Panc1 (cell line): ENCODE measurements around the gene CCBE1. TPM values are rescaled to one million over a fixed set of nuclear protein-coding genes. Genes with fewer than 3 reads are reported as not detected.

Experiments used
- ATAC-seq: fragments of 200-7000 bp; cut with Tn5 transposase; 2 replicates; pipeline ENCODE4 v1.9.1; 2020; ENCODE audit warnings: mild to moderate bottlenecking, moderate library complexity
- BruUV-seq: library from RNA; stranded (reverse); fragments of 400-500 nt; replicated peaks from 2 replicates; lab custom pipeline; 2021; lab: Mats Ljungman, UMichigan
- CTCF ChIA-PET: fragments of 300-600 bp; sonication (Branson Sonifier 250); formaldehyde crosslinking; loops from one replicate; lab custom pipeline; 2022; ENCODE audit warnings: antibody characterized with exemption; lab: Charles Lee
- POLR2A ChIA-PET: fragments of 300-600 bp; sonication (Branson Sonifier 250); formaldehyde crosslinking; loops from one replicate; lab custom pipeline; 2022; ENCODE audit warnings: antibody characterized with exemption; lab: Charles Lee
- DNase-seq: peaks from one replicate; pipeline ENCODE4 v3.0.0-alpha.2; 2010; ENCODE audit warnings: low read depth, low spot score
- H3K27ac ChIP-seq: 2 replicates; pipeline ENCODE4 v1.5.1; 2011; ENCODE audit warnings: mild to moderate bottlenecking, low read length, inconsistent platforms
- H3K27me3 ChIP-seq: fragments of 200-500 bp; sonication (Bioruptor generic); 2 replicates; pipeline ENCODE4 v1.6.0; 2014; ENCODE audit warnings: low read length, inconsistent platforms; ENCODE audit not compliant: control insufficient read depth, insufficient read depth
- H3K36me3 ChIP-seq: fragments of 200-500 bp; sonication (Bioruptor generic); 2 replicates; pipeline ENCODE4 v1.5.1; 2014; ENCODE audit warnings: inconsistent platforms, mild to moderate bottlenecking, low read length, moderate library complexity; ENCODE audit not compliant: control insufficient read depth, insufficient read depth
- H3K4me1 ChIP-seq: 2 replicates; pipeline ENCODE4 v1.5.1; 2011; ENCODE audit warnings: inconsistent platforms, mild to moderate bottlenecking, low read length, moderate library complexity; ENCODE audit not compliant: control insufficient read depth, insufficient read depth
- H3K4me3 ChIP-seq, 2 experiments: 2 replicates each; pipeline ENCODE4 v1.5.1; 2011 to 2012; ENCODE audit warnings: low read depth in 2 of 2, low read length in 2 of 2, mild to moderate bottlenecking in 2 of 2, inconsistent platforms in 1 of 2, moderate library complexity in 1 of 2
- H3K9me3 ChIP-seq: fragments of 200-500 bp; sonication (Bioruptor generic); 2 replicates; pipeline ENCODE4 v1.5.1; 2014; ENCODE audit warnings: low read depth, mild to moderate bottlenecking, inconsistent platforms, low read length, moderate library complexity; ENCODE audit not compliant: control insufficient read depth, insufficient read depth
- POLR2AphosphoS5 ChIP-seq: IDR thresholded peaks from 2 replicates; pipeline ENCODE4 v1.6.1; 2012; ENCODE audit warnings: mild to moderate bottlenecking, low read depth, low read length, moderate library complexity
- SIN3A ChIP-seq: IDR thresholded peaks from 2 replicates; pipeline ENCODE4 v1.6.1; 2012; ENCODE audit warnings: low read depth, mild to moderate bottlenecking, low read length, moderate library complexity, borderline replicate concordance; ENCODE audit not compliant: insufficient read depth
- TCF7L2 ChIP-seq: IDR thresholded peaks from 2 replicates; pipeline ENCODE4 v1.6.1; 2011; ENCODE audit warnings: mild to moderate bottlenecking, low read depth, low read length, inconsistent platforms
- in situ Hi-C: cut with HindIII; loops from 2 replicates; pipeline ENCODE4 v1.10.0; 2016; ENCODE audit warnings: low sequenced_read_pairs, low pct_unique_long_range_greater_than_20kb
- intact Hi-C: fragments of 100-400 bp; cut with micrococcal nuclease; formaldehyde crosslinking; loops from one replicate; pipeline ENCODE4 v1.10.0; 2022; ENCODE audit not compliant: unreplicated experiment
- total RNA-seq: library from RNA; stranded (reverse); gene quantifications from one replicate; pipeline ENCODE4 v1.2.1, GENCODE V29; 2021; ENCODE audit not compliant: unreplicated experiment
- TF ChIP-seq, protein P1 (sequence below): fragments of 450-650 bp; IDR thresholded peaks from 2 replicates; pipeline ENCODE4 v1.5.1; 2017; ENCODE audit warnings: mild to moderate bottlenecking
- TF ChIP-seq, protein P2 (sequence below), 2 experiments: IDR thresholded peaks; 2 replicates each; pipeline ENCODE4 v1.6.1; 2011 to 2012; ENCODE audit warnings: low read depth in 2 of 2, control low read depth in 1 of 2, low read length in 1 of 2, mild to moderate bottlenecking in 1 of 2, moderate library complexity in 1 of 2; ENCODE audit not compliant: insufficient read depth in 1 of 2

Gene CCBE1
- total RNA-seq, 1 experiment from 2014 or later: 0.13 TPM

DNA sequence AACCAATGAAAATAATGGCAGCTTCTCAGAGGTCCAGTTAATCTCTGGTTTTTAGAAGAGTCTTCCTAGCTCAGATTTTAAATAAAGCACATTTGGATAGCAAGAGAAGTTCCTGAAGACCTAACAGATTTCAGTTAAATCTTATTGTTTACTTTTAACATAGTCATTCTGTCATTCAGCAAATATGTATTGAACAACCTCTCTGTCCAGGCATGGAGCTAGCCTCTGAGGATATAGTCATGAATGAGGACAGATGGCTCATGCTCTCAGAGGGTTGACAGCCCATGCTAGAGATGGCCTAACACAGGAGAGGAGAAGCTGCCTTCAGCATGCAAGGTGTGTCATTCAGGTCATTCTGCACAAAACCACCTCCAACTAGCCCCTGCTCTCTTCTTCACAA is 6.2 kb downstream of the CCBE1 start:
- DNase-seq (peak; percentile 61), ATAC-seq (peak; percentile 86)
- Histone ChIP-seq H3K27ac (no peak overlapping the region), H3K9me3 (no peaks in the 10 kb centered on the region), H3K27me3 (no peaks in the 10 kb centered on the region), H3K4me3 (no peak overlapping the region), H3K4me1 (no peaks in the 10 kb centered on the region), H3K36me3 (no peaks in the 10 kb centered on the region)
- TF ChIP-seq, protein P1, sequence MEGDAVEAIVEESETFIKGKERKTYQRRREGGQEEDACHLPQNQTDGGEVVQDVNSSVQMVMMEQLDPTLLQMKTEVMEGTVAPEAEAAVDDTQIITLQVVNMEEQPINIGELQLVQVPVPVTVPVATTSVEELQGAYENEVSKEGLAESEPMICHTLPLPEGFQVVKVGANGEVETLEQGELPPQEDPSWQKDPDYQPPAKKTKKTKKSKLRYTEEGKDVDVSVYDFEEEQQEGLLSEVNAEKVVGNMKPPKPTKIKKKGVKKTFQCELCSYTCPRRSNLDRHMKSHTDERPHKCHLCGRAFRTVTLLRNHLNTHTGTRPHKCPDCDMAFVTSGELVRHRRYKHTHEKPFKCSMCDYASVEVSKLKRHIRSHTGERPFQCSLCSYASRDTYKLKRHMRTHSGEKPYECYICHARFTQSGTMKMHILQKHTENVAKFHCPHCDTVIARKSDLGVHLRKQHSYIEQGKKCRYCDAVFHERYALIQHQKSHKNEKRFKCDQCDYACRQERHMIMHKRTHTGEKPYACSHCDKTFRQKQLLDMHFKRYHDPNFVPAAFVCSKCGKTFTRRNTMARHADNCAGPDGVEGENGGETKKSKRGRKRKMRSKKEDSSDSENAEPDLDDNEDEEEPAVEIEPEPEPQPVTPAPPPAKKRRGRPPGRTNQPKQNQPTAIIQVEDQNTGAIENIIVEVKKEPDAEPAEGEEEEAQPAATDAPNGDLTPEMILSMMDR: no peak
- TF ChIP-seq TCF7L2 (no peak), SIN3A (no peak), POLR2AphosphoS5 (no peak)
- TF ChIP-seq, protein P2, sequence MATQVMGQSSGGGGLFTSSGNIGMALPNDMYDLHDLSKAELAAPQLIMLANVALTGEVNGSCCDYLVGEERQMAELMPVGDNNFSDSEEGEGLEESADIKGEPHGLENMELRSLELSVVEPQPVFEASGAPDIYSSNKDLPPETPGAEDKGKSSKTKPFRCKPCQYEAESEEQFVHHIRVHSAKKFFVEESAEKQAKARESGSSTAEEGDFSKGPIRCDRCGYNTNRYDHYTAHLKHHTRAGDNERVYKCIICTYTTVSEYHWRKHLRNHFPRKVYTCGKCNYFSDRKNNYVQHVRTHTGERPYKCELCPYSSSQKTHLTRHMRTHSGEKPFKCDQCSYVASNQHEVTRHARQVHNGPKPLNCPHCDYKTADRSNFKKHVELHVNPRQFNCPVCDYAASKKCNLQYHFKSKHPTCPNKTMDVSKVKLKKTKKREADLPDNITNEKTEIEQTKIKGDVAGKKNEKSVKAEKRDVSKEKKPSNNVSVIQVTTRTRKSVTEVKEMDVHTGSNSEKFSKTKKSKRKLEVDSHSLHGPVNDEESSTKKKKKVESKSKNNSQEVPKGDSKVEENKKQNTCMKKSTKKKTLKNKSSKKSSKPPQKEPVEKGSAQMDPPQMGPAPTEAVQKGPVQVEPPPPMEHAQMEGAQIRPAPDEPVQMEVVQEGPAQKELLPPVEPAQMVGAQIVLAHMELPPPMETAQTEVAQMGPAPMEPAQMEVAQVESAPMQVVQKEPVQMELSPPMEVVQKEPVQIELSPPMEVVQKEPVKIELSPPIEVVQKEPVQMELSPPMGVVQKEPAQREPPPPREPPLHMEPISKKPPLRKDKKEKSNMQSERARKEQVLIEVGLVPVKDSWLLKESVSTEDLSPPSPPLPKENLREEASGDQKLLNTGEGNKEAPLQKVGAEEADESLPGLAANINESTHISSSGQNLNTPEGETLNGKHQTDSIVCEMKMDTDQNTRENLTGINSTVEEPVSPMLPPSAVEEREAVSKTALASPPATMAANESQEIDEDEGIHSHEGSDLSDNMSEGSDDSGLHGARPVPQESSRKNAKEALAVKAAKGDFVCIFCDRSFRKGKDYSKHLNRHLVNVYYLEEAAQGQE (IDR thresholded peaks at IDR 0.05; ENCODE audit: insufficient read depth in 1 of 2, low read depth in 2 of 2, low read length in 1 of 2): no peak
- CTCF ChIA-PET: no interaction called here
- POLR2A ChIA-PET: interaction anchor here (0.5 kb wide), 1 partner anchor 873 kb away, joined by 6 read pairs; no protein-coding TSS in a partner anchor
- intact Hi-C loops (no loop called here), in situ Hi-C loops (no loop called here)
- BruUV-seq: no TSS peak

DNA sequence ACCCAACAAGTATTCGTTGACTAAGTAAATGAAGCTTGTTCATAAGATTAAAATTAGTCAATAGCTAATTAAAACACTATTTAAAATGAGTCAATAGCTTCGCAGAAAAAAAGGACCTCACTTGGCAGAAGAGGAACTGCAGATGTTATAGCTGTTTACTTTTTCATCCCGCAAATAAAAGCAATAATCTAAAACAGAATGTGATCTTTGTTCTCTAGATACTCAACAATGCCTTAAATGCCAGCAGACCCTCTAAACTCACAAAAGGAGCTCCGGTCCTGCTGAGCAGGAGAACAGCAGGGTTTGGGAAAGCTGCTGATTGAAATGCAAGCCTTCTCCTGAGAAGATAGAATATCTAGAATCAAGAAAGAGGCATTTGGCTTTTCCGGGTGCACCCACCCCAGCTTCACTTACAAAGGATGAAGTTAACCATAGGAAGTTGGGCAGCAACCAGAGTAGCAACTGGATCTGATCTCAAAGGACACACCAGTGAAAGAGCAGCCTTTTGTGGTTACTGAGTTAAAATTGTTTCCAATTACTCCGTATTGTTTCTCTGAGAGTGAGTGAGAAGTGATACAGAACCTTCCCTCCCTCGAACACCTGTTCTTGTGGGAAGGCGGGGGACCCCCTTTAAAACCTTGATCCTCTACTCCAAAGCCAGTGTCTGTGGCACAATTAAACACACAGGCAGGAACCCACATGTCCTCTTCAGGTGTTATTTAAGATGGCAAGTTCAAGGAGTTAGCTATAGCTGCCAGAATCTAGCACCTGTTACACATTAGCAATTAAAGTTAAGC is 6.8 kb downstream of the CCBE1 start:
- no peaks in the 10 kb centered on the region for H3K36me3 ChIP-seq
- POLR2A ChIA-PET: interaction anchor here (0.5 to 0.6 kb wide), 3 partner anchors 19 to 873 kb away, joined by 3 to 6 read pairs (median 3); no protein-coding TSS in a partner anchor
- H3K4me3 ChIP-seq: no peak overlapping the region
- TF ChIP-seq, protein P1: no peak
- TF ChIP-seq, protein P2 (IDR thresholded peaks at IDR 0.05; ENCODE audit: insufficient read depth in 1 of 2, low read depth in 2 of 2, low read length in 1 of 2): no peak
- TF ChIP-seq TCF7L2 (no peak), POLR2AphosphoS5 (no peak), SIN3A (no peak)
- CTCF ChIA-PET: no interaction called here
- no TSS peak for BruUV-seq
- DNase-seq (no peak), ATAC-seq (no peak)
- in situ Hi-C loops: no loop called here
- no peaks in the 10 kb centered on the region for H3K27me3 ChIP-seq
- no peak overlapping the region for H3K27ac ChIP-seq
- intact Hi-C loops: no loop called here
- H3K4me1 ChIP-seq: no peaks in the 10 kb centered on the region
- no peaks in the 10 kb centered on the region for H3K9me3 ChIP-seq
